ENCODE measurements around the gene NDST1. TPM values are rescaled to one million over a fixed set of nuclear protein-coding genes. Genes with fewer than 3 reads are reported as not detected.
A peak's percentile ranks its signal among the peaks of the same experiment; 100 is the strongest.

The NDST1 gene
- total and polyA plus RNA-seq, 2 of the 8 experiments (the other 6 are each of a cell fraction or from before 2014, with no cell fraction given): 27.0 to 72.0 TPM

DNA sequence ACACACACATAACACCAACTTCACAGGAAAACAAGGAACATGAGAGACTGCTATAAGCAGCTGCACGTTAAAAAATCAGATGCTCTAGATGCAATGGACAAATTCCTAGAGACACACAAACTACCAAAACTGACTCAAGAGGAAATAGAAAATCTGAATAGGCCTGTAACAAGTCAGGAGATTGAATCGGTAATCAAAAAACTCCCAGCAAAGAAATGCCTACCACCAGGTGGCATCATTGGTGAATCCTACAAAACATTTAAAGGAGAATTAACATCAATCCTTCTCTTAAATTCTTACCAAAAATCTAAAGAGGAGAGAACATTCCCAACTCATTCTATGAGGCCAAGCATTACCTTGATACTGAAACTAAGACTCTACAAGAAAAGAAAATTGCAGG is 54.9 kb downstream of the NDST1 start:
- Histone ChIP-seq H4K8ac (ENCODE audit: extremely low read depth, insufficient read depth, low read length) (no peak overlapping the region), H3K36me3 (ENCODE audit: control insufficient read depth in 2 of 4, insufficient read depth in 4 of 4, low read length in 3 of 4) (no peaks in the 10 kb centered on the region), H3K9ac (replicated peaks in 1 of 4; ENCODE audit: extremely low read depth in 1 of 4, low read depth in 3 of 4, low read length in 3 of 4) (no peak overlapping the region), H3K27ac (ENCODE audit: low read depth, low read length) (no peak overlapping the region), H3K56ac (replicated peaks; ENCODE audit: insufficient read length, low read depth, low read length) (no peak overlapping the region), H3K4ac (replicated peaks; ENCODE audit: insufficient read length, low read depth, low read length) (no peak overlapping the region), H3K23me2 (ENCODE audit: low read depth, low read length) (no peaks in the 10 kb centered on the region), H3K23ac (ENCODE audit: insufficient read length) (no peak overlapping the region), H4K20me1 (replicated peaks in 1 of 2; ENCODE audit: control insufficient read depth in 1 of 2, insufficient read depth in 2 of 2, low read length in 2 of 2) (no peaks in the 10 kb centered on the region), H4K91ac (replicated peaks; ENCODE audit: insufficient read length, low read length) (no peak overlapping the region), H3K4me3 (ENCODE audit: extremely low read depth in 1 of 4, insufficient read depth in 2 of 4, low read depth in 3 of 4, low read length in 4 of 4) (no peak overlapping the region), H3K79me2 (ENCODE audit: control insufficient read depth in 1 of 2, insufficient read depth in 2 of 2, low read length in 2 of 2) (no peaks in the 10 kb centered on the region), H2BK20ac (ENCODE audit: low read length) (no peak overlapping the region), H3K14ac (ENCODE audit: insufficient read length) (no peak overlapping the region), H3K79me1 (ENCODE audit: low read depth, low read length) (no peaks in the 10 kb centered on the region), H3K27me3 (replicated peaks in 1 of 4; ENCODE audit: control insufficient read depth in 3 of 4, extremely low read depth in 1 of 4, insufficient read depth in 3 of 4, low read length in 3 of 4) (no peaks in the 10 kb centered on the region), H2BK5ac (ENCODE audit: low read depth, low read length) (no peak overlapping the region), H3K9me3 (ENCODE audit: insufficient read depth in 2 of 2, low read depth in 1 of 2, low read length in 1 of 2) (no peaks in the 10 kb centered on the region; a peak in 1 of 4 replicates), H4K5ac (ENCODE audit: insufficient read length, low read depth, low read length) (no peak overlapping the region), H3K18ac (ENCODE audit: extremely low read depth, low read length) (no peak overlapping the region), H2BK12ac (ENCODE audit: low read depth, low read length) (peak overlapping the region; percentile 12; the same call in 1 of the 2 replicates), H2AK5ac (ENCODE audit: low read depth, low read length) (no peak overlapping the region), H3K4me1 (replicated peaks in 1 of 4; ENCODE audit: control insufficient read depth in 3 of 4, insufficient read depth in 4 of 4, low read length in 3 of 4) (peaks cover 0 to 6% (median 4%) of the 10 kb centered on the region in 4 experiments; a peak in 5 of 7 replicates), H3K4me2 (ENCODE audit: insufficient read depth in 1 of 2, low read depth in 2 of 2, low read length in 2 of 2) (no peak overlapping the region), H2BK15ac (ENCODE audit: low read length) (no peak overlapping the region), H2BK120ac (replicated peaks; ENCODE audit: low read depth, low read length) (no peak overlapping the region), H2AFZ (ENCODE audit: low read length) (no peak overlapping the region)
- POLR2A ChIA-PET (ENCODE audit: partially characterized antibody): interaction anchor here (6.0 kb wide), 1 partner anchor 109 kb away, joined by 28 read pairs; no protein-coding TSS in a partner anchor
- no peak for DNase-seq (ENCODE audit: low read depth in 1 of 2, low spot score in 2 of 2)
- CTCF ChIA-PET (ENCODE audit: partially characterized antibody): interaction anchor here (1.2 to 14.7 kb wide), 18 partner anchors 11 to 289 kb away, joined by 3 to 303 read pairs (median 30); partner anchors contain the start of genes IRGM, MYOZ3 and RBM22
- 73% methylated on average over 2 of the region's 2 CpGs; no CpG with 5 or more reads in 1 of the 2 experiments for WGBS, 2 experiments (ENCODE audit: extremely low coverage in 1 of 2, insufficient coverage in 1 of 2, insufficient read length in 1 of 2, insufficient replicate concordance in 2 of 2, low coverage in 1 of 2, low lambda C conversion rate in 2 of 2, missing lambda C conversion rate in 1 of 2)
- no peak for FAIRE-seq
- TF ChIP-seq MAX (IDR thresholded peaks at IDR 0.05) (no peak), SIRT6 (IDR thresholded peaks at IDR 0.05; ENCODE audit: low read length) (no peak), NANOG (IDR thresholded peaks at IDR 0.05; ENCODE audit: insufficient read depth, low read depth, low read length, poor library complexity, severe bottlenecking) (no peak), POU5F1 (IDR thresholded peaks at IDR 0.05; ENCODE audit: low read depth, low read length) (no peak), BACH1 (IDR thresholded peaks at IDR 0.05; ENCODE audit: low read length) (no peak), CTCF (IDR thresholded peaks at IDR 0.05; ENCODE audit: control extremely low read depth in 1 of 3, insufficient read depth in 1 of 3, low read depth in 1 of 3, low read length in 3 of 3) (peak in 2 of 3 experiments; percentile 52 to 54; a peak in 3 of 4 replicates), PHF8 (conservative IDR thresholded peaks at IDR 0.05; ENCODE audit: low read depth, low read length) (no peak), RAD21 (IDR thresholded peaks at IDR 0.05 in 1 of 2, conservative IDR thresholded peaks at IDR 0.05 in 1 of 2; ENCODE audit: low read depth in 2 of 2, low read length in 2 of 2) (peak; percentile 56), CHD1 (IDR thresholded peaks at IDR 0.05; ENCODE audit: low read depth, low read length) (no peak), SP2 (IDR thresholded peaks at IDR 0.05; ENCODE audit: low read length) (no peak), TEAD4 (IDR thresholded peaks at IDR 0.05; ENCODE audit: low read depth, low read length) (peak; percentile 94)
